Measurements from ENCODE around the gene DNAH10. TPM values are rescaled to one million over a fixed set of nuclear protein-coding genes. Genes with fewer than 3 reads are reported as not detected.
A peak's percentile ranks its signal among the peaks of the same experiment; 100 is the strongest.

The DNAH10 gene
- polyA plus RNA-seq, 2 of the 4 experiments (the other 2 are of a cell fraction): 0.14 to 0.39 TPM

GRCh38 chr12:123900871-123901376 is 138.8 kb downstream of the DNAH10 start:
- Histone ChIP-seq H3K4me1 (peaks cover 5% of the 10 kb centered on the region; the same call in 1 of the 3 replicates), H3K4me2 (no peak overlapping the region), H3K9me3 (no peaks in the 10 kb centered on the region), H3K27ac (no peak overlapping the region), H3K4me3 (no peak overlapping the region)
- POLR2A ChIA-PET: no interaction called here
- CTCF ChIA-PET: interaction anchor here (0.8 to 1.2 kb wide), 6 partner anchors 9 to 135 kb away, joined by 3 to 4 read pairs (median 3); no protein-coding TSS in a partner anchor
- peak in 1 of 2 experiments; percentile 30; a peak in 4 of 6 replicates for ATAC-seq
- TF ChIP-seq, protein P1, sequence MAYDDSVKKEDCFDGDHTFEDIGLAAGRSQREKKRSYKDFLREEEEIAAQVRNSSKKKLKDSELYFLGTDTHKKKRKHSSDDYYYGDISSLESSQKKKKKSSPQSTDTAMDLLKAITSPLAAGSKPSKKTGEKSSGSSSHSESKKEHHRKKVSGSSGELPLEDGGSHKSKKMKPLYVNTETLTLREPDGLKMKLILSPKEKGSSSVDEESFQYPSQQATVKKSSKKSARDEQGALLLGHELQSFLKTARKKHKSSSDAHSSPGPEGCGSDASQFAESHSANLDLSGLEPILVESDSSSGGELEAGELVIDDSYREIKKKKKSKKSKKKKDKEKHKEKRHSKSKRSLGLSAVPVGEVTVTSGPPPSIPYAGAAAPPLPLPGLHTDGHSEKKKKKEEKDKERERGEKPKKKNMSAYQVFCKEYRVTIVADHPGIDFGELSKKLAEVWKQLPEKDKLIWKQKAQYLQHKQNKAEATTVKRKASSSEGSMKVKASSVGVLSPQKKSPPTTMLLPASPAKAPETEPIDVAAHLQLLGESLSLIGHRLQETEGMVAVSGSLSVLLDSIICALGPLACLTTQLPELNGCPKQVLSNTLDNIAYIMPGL (CRISPR knock-in tag; IDR thresholded peaks at IDR 0.05; ENCODE audit: borderline replicate concordance): no peak
- peak; percentile 53 for TF ChIP-seq USF2 (IDR thresholded peaks at IDR 0.05)
- DNase-seq (ENCODE audit: low read depth in 1 of 2, low spot score in 1 of 2): no peak
- FAIRE-seq: no peak
- WGBS (ENCODE audit: missing lambda C conversion rate): 63% methylated on average over 9 of the region's 9 CpGs

GRCh38 chr12:123902821-123903220 is 140.7 kb downstream of the DNAH10 start:
- ChIA-PET POLR2A (no interaction called here), CTCF (interaction anchor here (1.0 to 3.7 kb wide), 2 partner anchors 16 to 81 kb away, joined by 7 to 19 read pairs; no protein-coding TSS in a partner anchor)
- ATAC-seq (no peak), FAIRE-seq (no peak), DNase-seq (ENCODE audit: low read depth in 1 of 2, low spot score in 1 of 2) (no peak)
- H3K4me2 ChIP-seq: no peak overlapping the region
- no peaks in the 10 kb centered on the region for H3K9me3 ChIP-seq
- no peak for TF ChIP-seq POLR2AphosphoS2 (conservative IDR thresholded peaks at IDR 0.05; ENCODE audit: low read length)
- no peak for TF ChIP-seq E2F6 (IDR thresholded peaks at IDR 0.05; ENCODE audit: borderline replicate concordance, low read depth)
- no peak for TF ChIP-seq HOXB13 (CRISPR knock-in tag; IDR thresholded peaks at IDR 0.05; ENCODE audit: low read depth)
- TF ChIP-seq, protein P2, sequence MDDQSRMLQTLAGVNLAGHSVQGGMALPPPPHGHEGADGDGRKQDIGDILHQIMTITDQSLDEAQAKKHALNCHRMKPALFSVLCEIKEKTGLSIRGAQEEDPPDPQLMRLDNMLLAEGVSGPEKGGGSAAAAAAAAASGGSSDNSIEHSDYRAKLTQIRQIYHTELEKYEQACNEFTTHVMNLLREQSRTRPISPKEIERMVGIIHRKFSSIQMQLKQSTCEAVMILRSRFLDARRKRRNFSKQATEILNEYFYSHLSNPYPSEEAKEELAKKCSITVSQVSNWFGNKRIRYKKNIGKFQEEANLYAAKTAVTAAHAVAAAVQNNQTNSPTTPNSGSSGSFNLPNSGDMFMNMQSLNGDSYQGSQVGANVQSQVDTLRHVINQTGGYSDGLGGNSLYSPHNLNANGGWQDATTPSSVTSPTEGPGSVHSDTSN (IDR thresholded peaks at IDR 0.05): no peak
- TF ChIP-seq BHLHE40 (IDR thresholded peaks at IDR 0.05; ENCODE audit: low read depth, low read length): no peak
- no peak for TF ChIP-seq POLR2A (IDR thresholded peaks at IDR 0.05; ENCODE audit: low read length)
- TF ChIP-seq HEYL (CRISPR knock-in tag; IDR thresholded peaks at IDR 0.05): no peak
- TF ChIP-seq MAFK (IDR thresholded peaks at IDR 0.05; ENCODE audit: partially characterized antibody): no peak
- TF ChIP-seq HOXB5 (CRISPR knock-in tag; IDR thresholded peaks at IDR 0.05): no peak
- TF ChIP-seq MAX (IDR thresholded peaks at IDR 0.05): no peak
- TF ChIP-seq TP53 (CRISPR knock-in tag; IDR thresholded peaks at IDR 0.05): no peak
- no peak for TF ChIP-seq NFE2L2 (conservative IDR thresholded peaks at IDR 0.05; ENCODE audit: low read length)
- no peak for TF ChIP-seq USF2 (IDR thresholded peaks at IDR 0.05)
- no peak for TF ChIP-seq RNF2 (IDR thresholded peaks at IDR 0.05; ENCODE audit: borderline replicate concordance, low read depth)
- TF ChIP-seq RAD21 (conservative IDR thresholded peaks at IDR 0.05 in 1 of 2, IDR thresholded peaks at IDR 0.05 in 1 of 2): no peak
- no peak for TF ChIP-seq TFCP2L1 (CRISPR knock-in tag; IDR thresholded peaks at IDR 0.05)
- no peak for TF ChIP-seq FOXS1 (CRISPR knock-in tag; IDR thresholded peaks at IDR 0.05)
- TF ChIP-seq ZSCAN20 (CRISPR knock-in tag; IDR thresholded peaks at IDR 0.05): no peak
- TF ChIP-seq MAZ (IDR thresholded peaks at IDR 0.05; ENCODE audit: borderline replicate concordance, low read depth, low read length): no peak
- H3K4me3 ChIP-seq: no peak overlapping the region
- no peaks in the 10 kb centered on the region for H3K4me1 ChIP-seq
- WGBS (ENCODE audit: missing lambda C conversion rate): 78% methylated on average over 12 of the region's 13 CpGs
- H3K27ac ChIP-seq: no peak overlapping the region
